Activated T-cell treated with anti-CD3 and anti-CD28 coated beads, Interleukin-2, amount 50 U/mL, for 1 hour (primary cell): ENCODE measurements around the gene COBL.
"Not testable (repeated sequence)": the region's sequence is repeated elsewhere in the genome, so short reads cannot be mapped to it uniquely, and the experiment has no call there.

Experiments used
- DNase-seq: peaks from one replicate; pipeline ENCODE4 v3.0.0-alpha.2; 2020

The COBL gene

DNA sequence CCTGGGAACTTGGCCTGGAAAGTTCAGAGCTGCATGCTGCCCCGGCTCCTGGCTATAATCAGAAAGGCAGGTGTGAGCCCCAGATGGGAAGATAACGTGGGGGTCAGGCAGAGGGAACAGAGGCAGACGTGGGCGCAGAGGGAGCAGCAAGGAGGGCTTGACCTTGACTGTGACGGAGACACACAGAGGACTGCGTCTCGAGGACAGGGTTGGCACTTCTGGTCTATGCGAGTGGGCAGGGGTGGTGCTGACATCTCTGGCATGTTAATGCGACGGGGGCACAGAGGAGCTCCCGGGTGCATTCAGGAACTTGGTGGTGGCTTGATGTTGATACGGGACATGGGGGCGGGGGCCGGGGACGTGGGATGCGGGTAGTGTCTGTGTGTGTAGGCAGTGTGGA lies 301.8 kb downstream of the COBL start:
- DNase-seq = no peak

DNA sequence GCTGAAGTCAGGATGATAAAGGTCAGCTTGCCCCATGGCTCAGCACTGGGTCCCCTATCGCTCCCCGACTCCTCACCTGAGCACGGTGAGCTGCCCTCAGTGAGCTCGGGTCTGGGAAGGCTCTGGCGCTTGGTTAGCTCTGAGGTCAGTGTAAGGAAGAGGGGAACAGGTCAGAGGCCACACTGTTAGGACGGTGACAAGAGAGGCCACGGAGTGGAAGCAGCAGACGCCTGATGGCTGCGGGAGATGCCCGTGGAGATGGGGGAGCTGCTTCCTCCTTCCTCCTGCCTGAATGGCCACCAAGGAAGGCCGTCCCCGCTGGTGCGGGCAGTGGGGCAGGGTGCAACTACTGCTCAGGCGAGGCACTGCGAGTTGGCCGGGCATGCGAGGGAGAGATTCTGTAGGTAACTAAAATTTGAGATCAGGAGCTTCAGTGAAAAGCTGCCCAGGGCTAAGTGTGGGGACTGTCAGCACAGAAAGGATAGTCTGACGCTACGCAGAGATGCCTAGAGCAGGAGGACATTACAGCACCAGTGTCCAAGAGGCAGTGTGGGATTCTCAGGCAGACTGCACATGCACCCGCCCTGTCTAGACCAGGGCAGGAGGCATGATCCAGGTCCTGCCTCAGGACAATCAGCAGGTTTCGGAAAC lies 302.6 kb downstream of the COBL start:
- no peak for DNase-seq

DNA sequence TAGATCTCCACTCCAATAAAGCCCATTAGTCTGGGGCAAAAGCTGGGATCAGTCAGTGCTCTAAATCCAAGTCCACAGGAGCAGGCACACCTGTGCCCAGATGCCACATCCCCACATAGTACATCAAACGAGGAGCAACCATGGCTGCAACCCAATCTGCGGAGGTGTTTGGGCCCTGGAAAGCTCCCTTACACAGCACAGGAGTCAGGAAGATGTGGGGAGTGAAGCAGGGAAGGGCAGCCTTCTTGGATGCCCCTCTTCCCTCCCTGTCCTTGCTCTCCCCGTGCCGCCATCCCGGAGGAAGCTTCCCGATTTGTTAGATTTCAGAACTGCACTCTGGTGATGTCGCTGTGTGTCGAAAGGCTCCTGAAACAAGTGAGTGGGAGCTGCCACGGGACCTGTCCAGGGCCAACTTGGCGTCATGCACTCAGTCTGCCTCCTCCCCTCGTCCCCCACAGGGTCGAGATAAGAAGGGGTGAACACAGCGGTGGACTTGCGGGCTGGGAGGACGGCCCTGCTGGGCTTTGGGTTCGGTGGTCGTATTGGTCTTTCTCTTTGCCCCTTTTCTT lies 303.3 kb downstream of the COBL start:
- DNase-seq = no peak

DNA sequence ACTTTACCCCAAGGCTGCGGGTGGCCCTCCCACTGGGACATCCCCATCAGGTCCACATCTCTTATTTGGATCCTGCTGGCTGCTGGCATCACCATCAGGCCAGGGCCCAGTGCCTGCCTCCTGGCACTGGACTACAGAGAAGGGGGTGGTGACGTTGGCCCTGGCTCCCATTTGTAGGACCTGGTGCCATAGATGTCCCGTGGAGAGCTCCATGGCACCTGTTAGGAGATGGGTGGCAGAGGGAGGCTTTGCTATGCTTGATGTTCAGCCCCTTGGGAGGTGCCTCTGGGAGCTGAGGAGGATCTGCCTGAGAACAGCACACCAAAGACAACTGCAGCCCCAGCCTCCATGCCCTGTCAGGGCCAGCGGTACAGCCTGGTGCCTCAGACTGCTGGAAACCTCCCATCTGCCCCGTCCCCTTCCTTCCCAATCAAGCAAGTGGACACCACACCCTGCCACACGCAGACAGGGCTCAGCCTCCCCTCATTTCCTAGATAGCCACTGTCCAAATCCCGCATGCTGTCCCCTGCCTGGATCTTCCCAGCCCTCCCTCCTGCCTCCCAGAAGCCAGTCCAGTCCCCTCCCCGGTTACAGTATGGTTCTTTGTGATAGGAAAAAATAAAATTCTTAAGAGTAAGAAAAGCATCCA lies 303.9 kb downstream of the COBL start:
- no peak for DNase-seq

DNA sequence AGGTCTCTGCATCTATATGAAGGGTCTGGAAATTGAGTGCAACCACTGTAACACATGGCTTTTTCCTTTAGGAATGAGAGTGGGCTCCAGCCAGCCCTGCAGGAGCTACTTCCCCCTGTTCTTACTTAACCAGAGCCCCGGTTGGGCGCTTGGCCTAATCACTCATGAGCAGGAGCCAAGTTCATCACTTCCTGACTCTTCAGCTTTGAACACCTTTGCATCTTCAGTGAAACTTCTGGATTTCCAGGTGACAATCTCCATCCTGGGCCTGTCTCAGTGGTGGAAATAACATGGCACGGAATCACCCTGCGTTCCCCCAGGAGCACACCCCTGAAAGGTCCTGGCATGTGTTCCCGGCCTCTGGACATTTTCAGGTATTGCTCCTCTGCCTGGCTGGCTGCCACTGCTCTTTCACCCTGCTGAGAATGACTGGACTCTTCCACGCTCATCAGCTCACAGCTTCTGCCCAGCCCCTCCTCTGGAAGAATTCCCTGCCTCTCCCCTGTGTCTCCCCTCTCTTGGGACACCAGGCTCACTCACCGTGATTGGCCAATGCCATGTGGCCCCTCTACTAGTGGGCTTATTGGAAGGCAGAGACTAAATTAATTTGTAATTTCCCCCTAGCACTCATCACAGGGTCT lies 304.8 kb downstream of the COBL start:
- DNase-seq = no peak

DNA sequence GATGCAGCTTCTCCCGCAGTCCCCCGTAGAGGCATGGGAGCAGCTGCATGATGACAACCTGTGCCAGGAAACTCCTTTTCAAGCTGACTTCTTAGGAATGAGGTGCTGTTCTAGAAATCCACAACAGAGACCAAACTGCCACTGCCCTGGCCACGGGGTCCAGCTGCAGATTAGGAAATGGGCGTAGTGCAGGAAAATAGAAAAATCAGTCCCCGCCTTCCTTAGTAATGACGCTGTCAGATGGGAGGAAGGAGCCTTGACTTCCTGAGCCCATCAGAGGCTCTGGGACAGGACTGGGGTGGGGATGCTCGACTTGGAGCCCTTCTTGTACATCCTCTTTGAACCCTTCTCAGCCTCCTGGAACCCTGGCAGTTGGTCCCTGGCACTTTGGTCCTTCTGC lies 306.1 kb downstream of the COBL start:
- DNase-seq = no peak

DNA sequence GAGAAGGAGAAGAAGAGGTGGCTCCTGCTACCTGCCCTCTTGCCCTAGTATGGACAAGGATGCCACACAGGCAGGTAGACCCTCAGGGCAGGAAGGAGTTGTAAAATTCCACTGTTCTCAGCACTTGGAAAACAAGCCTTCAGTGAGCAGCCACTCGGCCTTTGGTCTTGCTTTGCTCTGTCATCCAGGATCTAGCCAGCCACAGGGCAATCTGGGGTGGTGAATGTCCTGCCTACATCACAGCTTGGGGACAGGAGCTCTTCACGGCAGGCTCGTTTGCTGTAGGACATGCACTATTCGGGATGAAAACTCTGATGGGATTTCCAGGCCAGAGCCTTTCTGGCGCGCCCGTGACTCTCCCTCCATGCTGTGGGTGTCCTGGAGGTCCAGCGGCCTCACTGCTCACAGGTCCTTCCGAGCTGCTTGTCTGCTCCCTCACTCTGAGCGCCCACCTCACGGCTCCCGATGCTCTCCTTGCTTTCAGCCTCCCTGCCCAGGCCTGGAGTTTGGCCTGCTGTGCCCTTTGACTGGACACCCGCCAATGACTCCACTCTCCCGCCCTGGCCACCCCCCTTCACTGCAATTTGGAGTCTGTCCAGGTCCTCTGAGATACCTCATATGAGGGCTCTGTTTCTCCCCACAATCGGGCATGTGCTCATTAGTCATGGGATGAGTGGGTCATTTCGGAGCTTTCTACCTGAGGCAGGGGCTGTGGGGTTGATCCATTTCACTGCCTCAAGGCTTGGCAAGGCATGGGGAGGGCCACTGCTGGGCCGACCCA lies 306.7 kb downstream of the COBL start:
- DNase-seq = no peak

DNA sequence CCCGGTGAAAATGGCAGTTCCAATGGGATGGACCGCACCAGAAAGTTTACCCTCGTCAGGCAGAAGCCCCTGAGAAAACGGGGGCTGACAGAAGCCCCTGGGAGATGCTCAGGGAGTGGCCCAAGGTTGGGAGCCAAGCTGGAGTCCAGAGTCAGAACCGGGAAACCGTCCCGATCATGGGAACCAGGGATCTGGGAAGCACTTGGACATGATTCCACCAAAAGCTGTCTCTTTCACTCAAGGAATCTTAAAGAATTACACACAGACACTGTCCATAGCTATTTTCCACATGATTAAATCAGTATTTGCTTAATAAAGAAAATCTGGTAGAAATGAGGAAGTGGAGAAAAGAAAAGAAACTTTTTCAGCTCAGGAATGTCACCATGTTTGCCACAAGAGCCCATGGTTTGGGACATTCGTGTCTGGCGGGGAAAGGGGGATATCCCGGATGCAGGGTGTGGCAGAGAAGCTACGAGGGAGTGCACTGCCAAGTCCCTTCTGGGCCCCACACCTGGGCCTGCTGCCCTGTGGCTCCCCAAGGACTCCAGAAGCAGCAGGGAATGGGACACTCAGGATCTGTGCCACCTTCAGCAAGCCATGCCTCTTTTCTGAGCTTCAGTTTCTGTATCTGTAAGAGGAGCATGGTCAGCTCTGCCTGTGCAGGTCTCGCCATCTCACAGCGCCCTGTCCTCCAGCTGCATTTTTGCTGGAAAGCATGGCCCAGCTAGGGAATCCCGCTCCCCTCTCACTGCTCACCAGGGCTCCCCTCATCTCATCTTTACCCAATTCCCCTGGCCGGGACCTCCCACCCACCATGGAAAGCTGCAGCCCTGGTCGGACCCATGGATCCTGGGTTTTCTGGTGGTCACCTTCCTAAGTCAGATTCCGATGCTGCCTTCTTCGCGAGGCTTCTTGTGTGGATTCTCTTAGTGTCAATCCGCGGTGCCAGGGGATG lies 308.8 kb downstream of the COBL start:
- DNase-seq = no peak

DNA sequence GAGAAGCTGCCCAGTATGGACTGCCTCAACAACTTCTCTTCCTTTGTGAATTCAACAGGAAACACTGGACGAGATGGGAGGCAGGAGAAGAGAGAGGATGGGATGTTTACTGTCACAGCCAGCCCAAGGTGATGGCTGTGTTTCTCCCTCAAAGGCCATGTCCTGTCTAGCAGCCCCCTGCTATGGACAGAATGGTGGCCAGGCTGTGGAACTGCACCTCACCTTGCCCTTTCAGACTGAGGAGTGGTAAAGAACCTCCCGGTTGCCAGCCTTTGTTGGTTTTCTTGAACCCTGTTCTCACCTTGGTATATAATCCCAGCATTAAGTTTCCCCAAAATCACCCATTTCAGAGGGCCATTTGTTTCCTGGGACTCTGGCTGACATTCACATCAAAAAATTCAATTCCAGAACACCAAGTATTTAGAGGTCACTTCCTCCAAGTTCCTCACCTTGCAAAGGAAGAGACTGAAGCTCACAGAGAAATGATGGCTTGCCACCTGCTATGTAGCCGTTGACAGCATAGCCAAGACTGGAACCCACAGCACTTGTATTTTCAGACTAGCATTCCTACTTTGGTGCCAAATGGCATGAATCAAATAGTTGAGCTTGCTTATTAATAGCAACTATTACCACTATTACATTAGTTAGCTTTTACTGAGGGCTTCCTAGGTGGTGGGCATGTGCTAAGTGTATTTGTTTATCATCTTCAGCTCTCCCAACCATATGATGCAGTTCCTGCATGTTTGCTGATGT lies 309.9 kb downstream of the COBL start:
- DNase-seq = no peak

DNA sequence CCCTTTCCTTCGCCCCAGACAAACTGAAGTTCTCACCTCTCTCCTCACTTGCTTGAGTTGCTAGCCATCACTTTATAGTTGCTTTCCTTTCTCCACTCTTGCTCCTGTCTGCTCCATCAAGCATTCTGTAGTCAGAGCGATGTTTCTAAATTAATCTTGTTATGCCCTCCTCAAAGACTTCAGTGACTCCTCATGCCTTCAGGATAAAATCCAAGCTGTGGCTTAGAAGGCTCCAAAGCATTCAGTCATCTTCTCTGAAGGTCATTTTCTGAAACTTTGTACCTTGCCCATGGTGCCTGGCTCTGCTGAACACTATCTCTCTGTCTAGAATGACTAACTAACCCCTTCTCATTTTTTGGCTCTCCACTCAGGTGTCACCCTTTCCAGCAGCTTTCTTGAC lies 311.5 kb downstream of the COBL start:
- no peak for DNase-seq

DNA sequence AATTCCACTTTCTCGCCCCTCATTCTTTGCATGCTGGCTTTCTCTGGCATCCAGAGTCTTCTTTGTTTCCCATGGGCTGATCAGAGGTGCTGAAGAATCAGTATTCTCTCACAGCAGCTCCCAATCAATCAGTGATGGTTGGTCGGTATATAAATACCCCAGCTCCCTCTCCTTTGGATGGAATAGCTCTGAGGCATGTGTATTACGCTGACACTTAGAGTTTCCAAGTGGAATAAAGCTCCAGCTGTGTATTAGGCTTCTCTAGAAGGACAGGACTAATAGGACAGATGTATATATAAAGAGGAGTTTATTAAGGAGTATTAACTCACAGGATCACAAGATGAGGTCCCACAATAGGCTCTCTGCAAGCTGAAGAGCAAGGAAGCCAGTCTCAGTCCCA lies 315.7 kb downstream of the COBL start:
- DNase-seq = no peak

DNA sequence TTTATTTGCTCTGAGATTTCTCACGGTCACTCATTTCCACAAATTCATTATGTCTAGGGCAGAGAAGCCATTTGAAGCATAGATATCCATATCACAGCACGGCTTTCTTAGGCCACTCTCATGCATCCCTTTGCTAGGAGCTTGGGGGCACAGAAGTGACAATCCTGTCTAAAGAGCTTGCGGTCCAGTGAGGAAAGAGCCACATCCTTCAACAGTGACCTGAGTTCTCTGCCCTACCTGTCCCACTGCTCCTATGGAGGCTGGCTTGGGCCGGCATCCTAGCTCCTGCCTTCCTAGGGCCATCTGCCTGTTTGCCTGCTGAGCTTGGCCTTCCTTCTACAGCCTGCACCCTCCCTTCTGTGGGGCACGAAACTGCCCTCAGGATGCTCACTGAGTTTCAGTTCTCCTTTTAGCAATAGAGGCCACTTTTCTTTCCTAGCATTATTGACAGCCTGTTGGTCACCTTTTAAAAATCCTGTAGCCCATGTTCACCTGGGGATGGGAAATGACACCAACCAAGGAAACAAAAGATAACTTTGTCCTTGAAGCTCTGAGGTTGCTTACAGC lies 321.8 kb downstream of the COBL start:
- DNase-seq = no peak

DNA sequence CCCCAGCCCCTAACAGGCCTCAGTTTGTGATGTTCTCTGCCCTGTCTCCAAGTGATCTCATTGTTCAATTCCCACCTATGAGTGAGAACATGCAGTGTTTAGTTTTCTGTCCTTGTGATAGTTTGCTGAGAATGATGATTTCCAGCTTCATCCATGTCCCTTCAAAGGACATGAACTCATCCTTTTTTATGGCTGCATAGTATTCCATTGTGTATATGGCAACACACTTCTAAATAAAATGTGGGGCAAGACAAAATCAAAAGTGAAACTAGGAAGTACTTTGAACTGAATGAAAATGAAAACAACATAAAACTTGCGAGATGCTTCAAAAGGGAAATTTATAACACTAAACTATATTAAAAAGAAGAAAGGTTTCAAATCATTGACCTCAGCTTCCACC lies 326.4 kb downstream of the COBL start:
- DNase-seq = not testable (repeated sequence)

DNA sequence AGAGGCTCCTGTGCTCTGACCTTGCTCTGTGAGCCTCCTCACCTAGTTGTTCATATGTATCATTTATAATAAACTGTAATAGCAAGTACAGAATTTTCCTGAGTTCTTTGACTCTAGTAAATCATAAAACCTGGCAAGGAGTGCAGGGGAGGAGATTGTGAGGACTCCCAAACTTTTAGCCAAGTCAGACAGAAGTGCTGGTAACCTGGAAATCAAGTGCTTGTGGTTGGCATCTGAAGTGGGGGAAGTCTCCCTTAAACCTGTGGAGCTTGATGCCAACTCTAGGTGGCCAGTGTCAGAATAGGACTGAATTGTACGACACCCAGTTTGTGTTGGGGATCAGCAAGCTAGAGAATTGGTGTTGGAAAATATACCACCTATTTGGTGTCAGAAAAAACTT lies 327.6 kb downstream of the COBL start:
- DNase-seq = no peak

DNA sequence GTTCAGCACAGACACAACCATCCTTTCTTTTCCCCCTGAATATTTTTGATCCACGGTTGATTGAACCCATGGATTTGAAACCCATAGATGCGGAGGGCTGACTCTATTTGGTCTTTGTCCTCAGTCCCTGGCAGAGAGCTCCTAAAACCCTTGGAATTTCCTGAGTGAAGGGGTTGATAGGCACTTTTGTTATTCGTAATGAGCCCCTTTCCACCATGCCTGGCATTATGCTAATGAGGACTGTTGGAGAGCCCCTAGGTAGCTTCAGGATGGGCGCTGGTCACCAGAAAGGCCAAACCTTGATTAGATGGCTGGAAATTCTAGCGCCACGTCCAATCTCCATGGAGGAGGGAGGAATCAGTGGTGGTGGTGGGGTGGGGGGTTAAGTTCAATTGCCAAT lies 328.1 kb downstream of the COBL start:
- no peak for DNase-seq

DNA sequence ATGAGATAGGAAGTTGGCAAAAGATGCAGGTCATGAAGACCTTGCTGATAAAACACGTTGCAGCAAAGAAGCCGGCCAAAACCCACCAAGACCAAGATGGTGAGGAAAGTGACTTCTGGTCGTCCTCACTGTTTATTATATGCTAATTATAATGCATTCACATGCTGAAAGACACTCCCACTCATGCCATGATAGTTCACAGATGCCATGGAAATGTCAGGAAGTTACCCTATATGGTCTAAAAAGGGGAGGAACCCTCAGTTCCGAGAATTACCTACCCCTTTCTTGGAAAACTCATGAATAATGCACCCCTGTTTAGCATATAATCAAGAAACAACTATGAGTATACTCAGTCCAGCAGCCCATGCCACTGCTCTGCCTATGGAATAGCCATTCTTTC lies 331.5 kb downstream of the COBL start:
- DNase-seq = no peak

DNA sequence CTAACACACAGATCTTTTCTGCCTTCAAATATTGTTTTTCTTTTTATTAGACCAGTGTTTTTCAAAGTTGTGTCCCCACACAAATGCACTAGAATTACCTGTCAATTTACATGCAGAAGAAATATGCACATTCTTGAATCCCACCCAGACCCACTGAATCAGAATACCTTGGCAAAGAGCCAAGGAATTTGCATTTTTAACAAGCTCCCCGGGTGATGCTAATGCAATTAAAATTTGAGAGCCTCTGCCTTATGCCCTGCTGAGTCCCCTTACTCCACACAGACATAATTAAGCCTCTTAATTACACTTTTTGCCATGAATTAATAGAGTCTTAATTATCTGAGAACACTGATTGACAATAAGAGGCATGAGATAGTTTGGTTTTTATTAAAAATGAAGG lies 332.8 kb downstream of the COBL start:
- no peak for DNase-seq

DNA sequence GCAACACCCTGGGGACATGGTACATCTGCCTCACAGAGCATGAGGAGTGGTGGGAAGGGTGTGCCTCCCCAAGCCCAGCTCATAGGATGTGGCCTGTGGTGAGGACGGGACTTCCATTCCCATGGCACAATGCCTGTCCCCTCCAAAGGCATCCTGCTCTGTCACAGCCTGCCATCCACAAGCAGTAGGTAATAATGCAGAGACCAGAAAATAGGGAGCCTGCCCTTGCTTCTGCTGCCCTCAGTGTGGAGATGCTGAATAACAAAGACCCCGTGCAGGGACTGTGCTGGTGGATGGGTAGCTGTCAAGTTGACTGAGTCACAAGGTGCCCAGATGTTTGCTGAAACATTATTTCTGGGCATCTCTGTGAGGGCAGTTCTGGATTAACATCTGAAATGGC lies 334.0 kb downstream of the COBL start:
- no peak for DNase-seq

DNA sequence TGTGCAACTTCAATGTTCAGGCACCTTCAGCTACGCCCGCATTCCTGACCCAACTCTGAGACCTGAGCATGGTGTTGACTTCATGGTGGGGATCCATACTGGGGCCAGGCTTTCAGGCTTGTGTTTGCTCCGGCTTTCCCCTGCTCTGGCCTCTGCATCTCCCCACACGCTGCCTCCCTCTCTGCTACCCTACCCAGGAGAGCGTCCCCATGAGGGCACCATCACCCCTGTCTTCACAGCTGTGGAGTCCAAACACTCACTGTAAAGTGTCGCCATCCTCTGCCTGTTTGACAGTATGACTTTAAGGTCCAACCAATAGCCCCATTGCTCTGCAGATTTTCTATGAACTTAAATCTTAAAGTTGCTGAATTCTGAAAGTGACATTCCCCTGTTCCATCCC lies 334.9 kb downstream of the COBL start:
- no peak for DNase-seq

DNA sequence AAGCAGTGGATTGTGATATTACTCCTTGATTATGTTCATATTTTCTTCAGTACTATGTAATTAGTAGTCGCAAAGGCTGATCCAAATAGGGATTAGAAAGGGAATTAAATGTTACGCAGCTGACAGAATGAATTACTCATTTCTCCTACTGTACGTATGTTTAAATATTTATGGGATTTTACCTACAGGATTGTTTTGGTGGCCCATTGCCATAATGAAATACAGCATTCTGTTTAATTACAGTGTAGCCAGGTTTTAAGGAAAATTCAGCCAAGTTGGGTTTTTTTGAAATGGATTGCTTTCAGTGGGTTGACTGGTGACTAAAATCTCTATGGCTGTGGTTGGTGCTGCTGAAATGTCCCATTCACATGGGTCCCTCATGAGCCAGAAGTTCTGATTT lies 336.2 kb downstream of the COBL start:
- no peak for DNase-seq

DNA sequence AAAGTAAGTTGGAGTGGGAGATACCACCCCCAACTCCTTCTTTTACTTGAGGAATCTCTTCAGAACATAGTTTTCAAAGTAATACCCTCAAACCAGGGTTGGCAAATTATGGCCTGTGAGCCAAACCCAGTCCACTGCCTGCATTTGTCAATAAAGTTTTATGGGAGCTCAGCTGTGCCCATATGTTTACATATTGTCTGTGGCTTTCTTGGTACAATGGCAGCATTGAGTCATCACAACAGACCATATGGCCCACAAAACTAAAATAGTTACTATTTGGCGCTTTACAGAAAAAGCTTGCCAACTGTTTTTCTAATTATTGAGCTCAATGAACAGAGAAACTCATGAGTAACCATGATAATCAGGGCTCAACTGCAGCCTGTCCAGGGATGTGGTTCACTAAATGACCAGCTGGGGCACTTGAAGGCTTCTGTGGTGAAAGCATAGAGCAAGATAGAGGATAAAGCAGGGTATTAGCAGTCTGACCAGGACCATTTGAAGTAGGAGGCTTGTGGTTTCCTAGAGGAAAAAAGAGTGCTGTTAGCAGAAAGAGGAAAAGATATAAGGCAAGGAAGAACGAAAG lies 337.9 kb downstream of the COBL start:
- DNase-seq = no peak
